ENCODE results near the gene TBL1X. TPM values are rescaled to one million over a fixed set of nuclear protein-coding genes. Genes with fewer than 3 reads are reported as not detected.

The TBL1X gene
- total RNA-seq, 6 donors from 2014 or later: 6.3 to 21.4 (median 12.8) TPM

DNA sequence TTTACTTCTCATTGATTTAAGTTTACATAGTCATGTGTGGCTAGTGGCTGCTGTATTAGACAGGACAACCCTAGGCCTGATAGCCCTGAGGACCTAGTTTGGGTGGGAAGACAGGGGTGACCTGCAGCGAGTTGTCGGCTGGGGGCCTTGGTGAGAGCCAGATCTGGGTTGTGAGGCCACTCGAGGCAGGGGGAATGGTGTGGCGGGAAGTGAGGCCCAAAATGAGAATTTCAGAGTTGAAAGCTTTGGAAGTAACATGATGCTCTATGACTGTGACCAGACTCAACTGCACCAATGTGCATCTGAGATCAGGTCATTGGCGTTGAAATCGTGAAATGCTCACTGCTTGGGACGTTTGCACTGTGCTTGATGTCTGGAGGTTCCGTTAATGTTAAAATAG, 72.9 kb downstream of the TBL1X start:
- no peak overlapping the region for H3K4me3 ChIP-seq
- TF ChIP-seq EP300 (IDR thresholded peaks at IDR 0.05): no peak
- TF ChIP-seq, protein P1, sequence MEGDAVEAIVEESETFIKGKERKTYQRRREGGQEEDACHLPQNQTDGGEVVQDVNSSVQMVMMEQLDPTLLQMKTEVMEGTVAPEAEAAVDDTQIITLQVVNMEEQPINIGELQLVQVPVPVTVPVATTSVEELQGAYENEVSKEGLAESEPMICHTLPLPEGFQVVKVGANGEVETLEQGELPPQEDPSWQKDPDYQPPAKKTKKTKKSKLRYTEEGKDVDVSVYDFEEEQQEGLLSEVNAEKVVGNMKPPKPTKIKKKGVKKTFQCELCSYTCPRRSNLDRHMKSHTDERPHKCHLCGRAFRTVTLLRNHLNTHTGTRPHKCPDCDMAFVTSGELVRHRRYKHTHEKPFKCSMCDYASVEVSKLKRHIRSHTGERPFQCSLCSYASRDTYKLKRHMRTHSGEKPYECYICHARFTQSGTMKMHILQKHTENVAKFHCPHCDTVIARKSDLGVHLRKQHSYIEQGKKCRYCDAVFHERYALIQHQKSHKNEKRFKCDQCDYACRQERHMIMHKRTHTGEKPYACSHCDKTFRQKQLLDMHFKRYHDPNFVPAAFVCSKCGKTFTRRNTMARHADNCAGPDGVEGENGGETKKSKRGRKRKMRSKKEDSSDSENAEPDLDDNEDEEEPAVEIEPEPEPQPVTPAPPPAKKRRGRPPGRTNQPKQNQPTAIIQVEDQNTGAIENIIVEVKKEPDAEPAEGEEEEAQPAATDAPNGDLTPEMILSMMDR (IDR thresholded peaks at IDR 0.05): no peak
- no peak for TF ChIP-seq POLR2AphosphoS5 (IDR thresholded peaks at IDR 0.05)
- WGBS, 2 donors: 89 to 93% methylated on average over 7 to 8 of the region's 8 CpGs
- ATAC-seq (ENCODE audit: low FRiP score in 2 of 2) (no peak), DNase-seq (no peak)
- no peaks in the 10 kb centered on the region for H3K27me3 ChIP-seq
- no peak overlapping the region for H3K27ac ChIP-seq
- no peaks in the 10 kb centered on the region for H3K9me3 ChIP-seq
- no peaks in the 10 kb centered on the region for H3K36me3 ChIP-seq
- peaks cover 0 to 11% (median 0%) of the 10 kb centered on the region in 4 donors for H3K4me1 ChIP-seq

DNA sequence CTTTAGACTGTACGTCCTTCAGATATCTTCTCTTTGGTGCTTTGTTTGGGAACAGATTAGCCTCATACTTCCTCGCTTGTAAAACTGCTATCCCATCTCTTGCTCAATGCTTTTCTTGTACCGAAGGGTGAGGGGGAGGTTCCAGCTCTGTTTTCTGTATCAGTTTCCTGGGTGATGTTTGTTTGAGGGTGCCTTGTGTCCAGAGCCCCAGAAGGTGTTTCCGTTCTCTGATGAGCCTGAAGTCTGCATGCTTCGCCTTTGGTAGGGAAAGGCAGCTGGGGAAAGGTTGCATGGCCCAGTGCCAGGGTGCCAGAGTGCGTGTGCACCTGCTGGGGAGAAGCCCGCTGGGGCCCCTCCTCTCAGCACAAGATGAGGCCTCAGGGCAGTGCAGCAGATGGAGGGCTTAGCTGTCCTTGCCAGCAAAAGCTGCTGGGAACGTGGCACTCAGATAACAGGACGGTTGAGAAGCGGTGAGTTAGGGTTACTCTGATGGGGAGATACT, 73.7 kb downstream of the TBL1X start:
- Histone ChIP-seq H3K27ac (no peak overlapping the region), H3K4me3 (no peak overlapping the region), H3K9me3 (no peaks in the 10 kb centered on the region), H3K36me3 (no peaks in the 10 kb centered on the region), H3K27me3 (no peaks in the 10 kb centered on the region), H3K4me1 (peaks cover 0 to 11% (median 0%) of the 10 kb centered on the region in 4 donors)
- 79 to 86% methylated on average over 6 to 10 of the region's 10 CpGs for WGBS, 2 donors
- DNase-seq (no peak), ATAC-seq (ENCODE audit: low FRiP score in 2 of 2) (peak in 1 of 2 donors; percentile 12)
- TF ChIP-seq, protein P1 (IDR thresholded peaks at IDR 0.05): no peak
- TF ChIP-seq POLR2AphosphoS5 (IDR thresholded peaks at IDR 0.05) (no peak), EP300 (IDR thresholded peaks at IDR 0.05) (no peak), POLR2A (IDR thresholded peaks at IDR 0.05) (no peak)

DNA sequence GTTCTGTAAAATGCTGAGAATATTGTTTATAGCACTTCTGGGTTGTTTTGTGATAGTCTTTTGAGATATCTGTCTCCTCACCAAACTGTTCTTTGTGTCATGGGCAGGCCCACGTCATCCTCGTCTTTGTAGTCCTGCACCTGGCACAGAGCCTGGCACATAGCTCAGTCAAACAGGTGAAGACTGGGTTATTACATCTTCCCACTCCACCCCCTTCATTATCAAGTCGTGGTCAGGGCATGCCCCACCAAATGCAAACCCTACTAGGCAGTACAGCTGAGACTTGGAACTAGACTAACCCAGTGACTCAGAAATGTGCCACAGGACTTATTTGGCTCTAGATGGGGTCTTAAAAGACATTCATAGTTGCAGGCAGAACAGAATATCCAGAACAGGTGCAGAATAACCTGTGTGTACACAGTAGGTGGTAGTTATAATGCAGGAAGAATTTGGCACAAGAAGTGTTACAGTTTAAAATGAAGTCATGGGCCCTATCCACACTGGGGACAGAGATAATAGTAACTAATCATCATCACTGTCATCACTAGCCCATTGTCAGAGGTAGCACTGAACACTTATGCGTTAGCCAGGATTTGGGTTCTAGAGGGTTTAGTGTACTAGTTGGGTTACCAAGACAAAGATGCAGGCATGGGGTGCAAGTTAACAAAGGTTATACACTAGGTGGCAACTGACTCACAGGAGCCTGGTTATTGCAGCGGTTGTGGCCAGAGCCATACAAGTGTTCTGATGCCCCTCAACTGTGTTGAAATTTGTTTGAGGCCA, 74.9 kb downstream of the TBL1X start:
- H3K36me3 ChIP-seq: no peaks in the 10 kb centered on the region
- H3K27me3 ChIP-seq: no peaks in the 10 kb centered on the region
- no peak overlapping the region for H3K27ac ChIP-seq
- WGBS, 2 donors: 84 to 100% methylated on average over 4 to 5 of the region's 5 CpGs
- DNase-seq (no peak), ATAC-seq (ENCODE audit: low FRiP score in 2 of 2) (no peak)
- no peak for TF ChIP-seq EP300 (IDR thresholded peaks at IDR 0.05)
- TF ChIP-seq POLR2A (IDR thresholded peaks at IDR 0.05): no peak
- TF ChIP-seq POLR2AphosphoS5 (IDR thresholded peaks at IDR 0.05): no peak
- TF ChIP-seq, protein P1 (IDR thresholded peaks at IDR 0.05): no peak
- no peak overlapping the region for H3K4me3 ChIP-seq
- peaks cover 0 to 7% (median 0%) of the 10 kb centered on the region in 4 donors for H3K4me1 ChIP-seq
- no peaks in the 10 kb centered on the region for H3K9me3 ChIP-seq

DNA sequence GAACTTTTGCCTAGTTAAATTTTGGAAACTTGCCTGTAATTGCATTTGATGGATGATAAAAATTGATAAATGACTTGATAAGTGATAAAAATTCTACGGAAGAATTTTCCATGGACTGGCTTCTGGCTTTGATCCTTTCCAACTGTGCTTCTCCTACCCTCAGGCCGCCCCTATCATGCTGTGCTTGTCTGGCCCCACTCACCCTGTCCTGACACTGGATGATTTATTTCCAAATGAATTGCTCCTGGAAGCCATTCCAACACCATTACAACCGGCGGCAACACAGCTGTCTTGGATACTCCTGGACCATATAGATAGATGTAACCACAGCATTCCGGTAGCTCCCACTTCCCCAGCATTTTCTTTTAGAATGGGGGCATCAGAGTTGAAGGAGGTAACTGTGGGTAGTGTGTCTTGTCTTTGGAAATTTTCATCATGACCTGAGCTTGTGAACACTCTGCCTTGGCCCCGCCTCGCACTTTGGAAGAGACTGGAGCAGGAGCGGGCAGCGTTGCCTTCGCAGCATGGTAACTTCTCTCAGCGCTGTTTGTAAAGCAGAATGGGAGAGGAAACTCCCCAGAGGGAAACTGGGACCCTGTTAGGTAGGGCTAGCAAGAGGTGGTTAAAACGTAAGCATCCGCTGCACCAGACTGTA, 77.4 kb downstream of the TBL1X start:
- TF ChIP-seq EP300 (IDR thresholded peaks at IDR 0.05): no peak
- TF ChIP-seq, protein P1 (IDR thresholded peaks at IDR 0.05): no peak
- no peak for TF ChIP-seq POLR2AphosphoS5 (IDR thresholded peaks at IDR 0.05)
- no peak for TF ChIP-seq POLR2A (IDR thresholded peaks at IDR 0.05)
- Histone ChIP-seq H3K27me3 (no peaks in the 10 kb centered on the region), H3K4me1 (no peaks in the 10 kb centered on the region), H3K36me3 (no peaks in the 10 kb centered on the region), H3K9me3 (no peaks in the 10 kb centered on the region), H3K4me3 (no peak overlapping the region), H3K27ac (no peak overlapping the region)
- DNase-seq (no peak), ATAC-seq (ENCODE audit: low FRiP score in 2 of 2) (no peak)
- 83 to 94% methylated on average over 10 to 13 of the region's 13 CpGs for WGBS, 2 donors
